ENCODE results near the gene CCDC57.

Gene CCDC57

GRCh38 chr17:82172486-82173160 is 40.0 kb downstream of the CCDC57 start:
- in situ Hi-C loops (cut with HindIII; ENCODE audit: low pct_ligation_motif_present, low pct_unique_long_range_greater_than_20kb, low sequenced_read_pairs): no loop called here

GRCh38 chr17:82171750-82172375 is 40.8 kb downstream of the CCDC57 start:
- in situ Hi-C loops (cut with HindIII; ENCODE audit: low pct_ligation_motif_present, low pct_unique_long_range_greater_than_20kb, low sequenced_read_pairs): no loop called here
- DNase-seq: no peak

More at GRCh38 chr17:82172486-82173160, 40.0 kb downstream of the CCDC57 start:
- DNase-seq: no peak

- in situ Hi-C loops (cut with HindIII; ENCODE audit: low pct_ligation_motif_present, low pct_unique_long_range_greater_than_20kb, low sequenced_read_pairs): no loop called here
- DNase-seq: no peak
These were observed 42.2 kb downstream of the CCDC57 start for GRCh38 chr17:82170412-82170961.

GRCh38 chr17:82168568-82168967 is 44.1 kb downstream of the CCDC57 start:
- in situ Hi-C loops (cut with HindIII; ENCODE audit: low pct_ligation_motif_present, low pct_unique_long_range_greater_than_20kb, low sequenced_read_pairs): no loop called here
- DNase-seq: no peak

- no peak for DNase-seq
- in situ Hi-C loops (cut with HindIII; ENCODE audit: low pct_ligation_motif_present, low pct_unique_long_range_greater_than_20kb, low sequenced_read_pairs): no loop called here
These were observed 45.6 kb downstream of the CCDC57 start for GRCh38 chr17:82167028-82167427.

GRCh38 chr17:82164853-82165252 is 47.8 kb downstream of the CCDC57 start:
- DNase-seq: no peak
- in situ Hi-C loops (cut with HindIII; ENCODE audit: low pct_ligation_motif_present, low pct_unique_long_range_greater_than_20kb, low sequenced_read_pairs): no loop called here

- in situ Hi-C loops (cut with HindIII; ENCODE audit: low pct_ligation_motif_present, low pct_unique_long_range_greater_than_20kb, low sequenced_read_pairs): no loop called here
- DNase-seq: no peak
These were observed 51.4 kb downstream of the CCDC57 start for GRCh38 chr17:82161216-82161615.

GRCh38 chr17:82160075-82160474 is 52.6 kb downstream of the CCDC57 start:
- DNase-seq: no peak
- in situ Hi-C loops (cut with HindIII; ENCODE audit: low pct_ligation_motif_present, low pct_unique_long_range_greater_than_20kb, low sequenced_read_pairs): no loop called here

GRCh38 chr17:82158825-82159224 is 53.8 kb downstream of the CCDC57 start:
- DNase-seq: no peak
- in situ Hi-C loops (cut with HindIII; ENCODE audit: low pct_ligation_motif_present, low pct_unique_long_range_greater_than_20kb, low sequenced_read_pairs): no loop called here

- in situ Hi-C loops (cut with HindIII; ENCODE audit: low pct_ligation_motif_present, low pct_unique_long_range_greater_than_20kb, low sequenced_read_pairs): no loop called here
These were observed 55.3 kb downstream of the CCDC57 start for GRCh38 chr17:82157046-82158035.

GRCh38 chr17:82156284-82156925 is 56.2 kb downstream of the CCDC57 start:
- in situ Hi-C loops (cut with HindIII; ENCODE audit: low pct_ligation_motif_present, low pct_unique_long_range_greater_than_20kb, low sequenced_read_pairs): no loop called here
- DNase-seq: no peak

More at GRCh38 chr17:82157046-82158035, 55.3 kb downstream of the CCDC57 start:
- no peak for DNase-seq

- in situ Hi-C loops (cut with HindIII; ENCODE audit: low pct_ligation_motif_present, low pct_unique_long_range_greater_than_20kb, low sequenced_read_pairs): no loop called here
These were observed 57.0 kb downstream of the CCDC57 start for GRCh38 chr17:82155606-82156005.

GRCh38 chr17:82154881-82155331 is 57.7 kb downstream of the CCDC57 start:
- in situ Hi-C loops (cut with HindIII; ENCODE audit: low pct_ligation_motif_present, low pct_unique_long_range_greater_than_20kb, low sequenced_read_pairs): no loop called here

More at GRCh38 chr17:82155606-82156005, 57.0 kb downstream of the CCDC57 start:
- DNase-seq: no peak

GRCh38 chr17:82153745-82154375 is 58.8 kb downstream of the CCDC57 start:
- in situ Hi-C loops (cut with HindIII; ENCODE audit: low pct_ligation_motif_present, low pct_unique_long_range_greater_than_20kb, low sequenced_read_pairs): no loop called here
- peak; percentile 71 for DNase-seq

More at GRCh38 chr17:82154881-82155331, 57.7 kb downstream of the CCDC57 start:
- no peak for DNase-seq

GRCh38 chr17:82153295-82153691 is 59.3 kb downstream of the CCDC57 start:
- DNase-seq: no peak
- in situ Hi-C loops (cut with HindIII; ENCODE audit: low pct_ligation_motif_present, low pct_unique_long_range_greater_than_20kb, low sequenced_read_pairs): no loop called here

- DNase-seq: no peak
- in situ Hi-C loops (cut with HindIII; ENCODE audit: low pct_ligation_motif_present, low pct_unique_long_range_greater_than_20kb, low sequenced_read_pairs): no loop called here
These were observed 59.9 kb downstream of the CCDC57 start for GRCh38 chr17:82152556-82153294.

GRCh38 chr17:82152114-82152513 is 60.5 kb downstream of the CCDC57 start:
- in situ Hi-C loops (cut with HindIII; ENCODE audit: low pct_ligation_motif_present, low pct_unique_long_range_greater_than_20kb, low sequenced_read_pairs): no loop called here
- DNase-seq: no peak

Measured in ACHN (cell line).